ENCODE data around the gene SLC39A2.

SLC39A2 gene

DNA sequence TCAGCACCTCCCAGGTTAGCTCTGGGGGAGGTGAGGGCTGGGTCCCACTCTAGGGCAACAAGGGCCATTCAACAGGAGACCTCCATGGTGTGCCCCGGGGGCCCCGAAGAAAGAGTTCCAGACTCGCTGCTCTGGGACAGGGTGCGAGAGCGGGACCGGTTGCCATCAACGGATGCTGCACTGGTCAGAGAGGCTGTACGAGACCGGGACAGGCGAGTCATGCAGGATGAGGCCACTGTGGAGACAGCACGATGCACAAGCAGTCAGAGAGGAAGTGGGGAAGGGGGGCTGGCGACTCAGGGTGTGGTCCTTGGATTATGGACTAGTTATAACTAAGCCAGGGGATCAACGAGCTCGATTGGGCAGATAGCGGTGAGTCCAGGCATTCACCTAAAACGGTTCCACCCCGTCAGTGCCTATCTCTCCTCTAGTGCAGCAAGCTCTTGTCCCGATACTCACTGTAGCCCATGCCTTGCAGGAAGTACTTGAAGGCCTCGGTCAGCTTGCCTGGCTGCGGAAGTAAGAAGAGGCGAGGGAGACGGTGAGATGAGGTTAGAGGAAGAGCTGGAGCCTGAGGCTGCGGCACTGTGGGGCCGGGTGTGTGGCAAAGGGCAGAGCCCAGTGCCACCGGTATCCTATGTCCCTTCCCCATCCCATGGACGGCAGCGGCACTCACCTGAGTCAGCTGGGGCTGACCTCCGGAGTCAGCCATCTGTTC is 18.6 kb downstream of the SLC39A2 start:
- TF ChIP-seq, protein P1, sequence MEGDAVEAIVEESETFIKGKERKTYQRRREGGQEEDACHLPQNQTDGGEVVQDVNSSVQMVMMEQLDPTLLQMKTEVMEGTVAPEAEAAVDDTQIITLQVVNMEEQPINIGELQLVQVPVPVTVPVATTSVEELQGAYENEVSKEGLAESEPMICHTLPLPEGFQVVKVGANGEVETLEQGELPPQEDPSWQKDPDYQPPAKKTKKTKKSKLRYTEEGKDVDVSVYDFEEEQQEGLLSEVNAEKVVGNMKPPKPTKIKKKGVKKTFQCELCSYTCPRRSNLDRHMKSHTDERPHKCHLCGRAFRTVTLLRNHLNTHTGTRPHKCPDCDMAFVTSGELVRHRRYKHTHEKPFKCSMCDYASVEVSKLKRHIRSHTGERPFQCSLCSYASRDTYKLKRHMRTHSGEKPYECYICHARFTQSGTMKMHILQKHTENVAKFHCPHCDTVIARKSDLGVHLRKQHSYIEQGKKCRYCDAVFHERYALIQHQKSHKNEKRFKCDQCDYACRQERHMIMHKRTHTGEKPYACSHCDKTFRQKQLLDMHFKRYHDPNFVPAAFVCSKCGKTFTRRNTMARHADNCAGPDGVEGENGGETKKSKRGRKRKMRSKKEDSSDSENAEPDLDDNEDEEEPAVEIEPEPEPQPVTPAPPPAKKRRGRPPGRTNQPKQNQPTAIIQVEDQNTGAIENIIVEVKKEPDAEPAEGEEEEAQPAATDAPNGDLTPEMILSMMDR (IDR thresholded peaks at IDR 0.05; ENCODE audit: control extremely low read depth, extremely low read depth, low read depth, missing control alignments) = no peak
- CTCF ChIA-PET = interaction anchor here (1.0 to 13.5 kb wide), 9 partner anchors 9 to 88 kb away, joined by 3 to 218 read pairs (median 6); partner anchors contain the start of genes SLC39A2 and TMEM253
- DNase-seq (ENCODE audit: extremely low spot score) = no peak
- POLR2A ChIA-PET = no interaction called here

DNA sequence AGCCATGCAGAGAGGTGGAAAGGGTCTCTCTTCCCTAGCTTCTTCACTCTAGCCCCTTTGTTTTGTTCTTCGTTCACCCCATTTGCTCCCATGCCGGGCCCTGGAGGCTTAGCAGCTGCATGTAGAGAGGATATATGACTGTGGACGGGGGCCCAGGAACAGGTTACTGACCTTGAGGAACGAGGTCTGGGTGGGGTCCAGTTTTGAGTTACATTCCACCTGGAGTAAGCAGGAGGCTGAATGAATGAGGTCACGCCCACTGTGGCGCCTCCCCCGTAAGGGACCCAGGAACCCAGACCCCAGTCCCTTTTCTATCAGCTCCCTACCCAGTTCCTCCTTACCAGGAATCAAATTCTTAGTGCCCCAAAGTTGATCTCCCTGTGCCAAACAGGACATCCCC is 19.2 kb downstream of the SLC39A2 start:
- TF ChIP-seq, protein P1 (IDR thresholded peaks at IDR 0.05; ENCODE audit: control extremely low read depth, extremely low read depth, low read depth, missing control alignments) = no peak
- no peak for DNase-seq (ENCODE audit: extremely low spot score)
- POLR2A ChIA-PET = no interaction called here
- CTCF ChIA-PET = interaction anchor here (1.0 to 13.5 kb wide), 8 partner anchors 8 to 87 kb away, joined by 3 to 218 read pairs (median 5); partner anchors contain the start of genes SLC39A2 and TMEM253

DNA sequence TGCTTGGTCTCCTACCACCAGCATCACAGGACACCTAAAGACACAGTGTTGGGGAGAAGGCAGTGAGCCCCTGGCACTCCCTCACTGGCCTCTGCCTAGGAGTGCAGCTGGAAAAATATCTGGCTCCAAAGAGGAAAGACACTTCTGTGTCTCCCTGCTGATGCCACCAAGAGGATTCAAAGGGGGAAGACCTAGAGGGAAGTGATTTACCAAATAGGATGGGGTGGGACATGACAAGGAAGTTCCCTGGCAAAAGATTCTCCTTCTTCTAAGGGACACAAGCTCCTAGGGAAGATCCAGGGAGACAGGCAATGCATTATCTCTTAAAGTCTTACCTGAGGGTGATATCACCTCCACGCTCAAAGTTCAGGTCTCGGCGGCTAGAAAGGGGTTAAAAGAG is 19.7 kb downstream of the SLC39A2 start:
- no peak for DNase-seq (ENCODE audit: extremely low spot score)
- ChIA-PET POLR2A (no interaction called here), CTCF (interaction anchor here (1.1 to 13.5 kb wide), 9 partner anchors 9 to 87 kb away, joined by 4 to 218 read pairs (median 5); partner anchors contain the start of gene TMEM253)
- TF ChIP-seq, protein P1 (IDR thresholded peaks at IDR 0.05; ENCODE audit: control extremely low read depth, extremely low read depth, low read depth, missing control alignments) = no peak

DNA sequence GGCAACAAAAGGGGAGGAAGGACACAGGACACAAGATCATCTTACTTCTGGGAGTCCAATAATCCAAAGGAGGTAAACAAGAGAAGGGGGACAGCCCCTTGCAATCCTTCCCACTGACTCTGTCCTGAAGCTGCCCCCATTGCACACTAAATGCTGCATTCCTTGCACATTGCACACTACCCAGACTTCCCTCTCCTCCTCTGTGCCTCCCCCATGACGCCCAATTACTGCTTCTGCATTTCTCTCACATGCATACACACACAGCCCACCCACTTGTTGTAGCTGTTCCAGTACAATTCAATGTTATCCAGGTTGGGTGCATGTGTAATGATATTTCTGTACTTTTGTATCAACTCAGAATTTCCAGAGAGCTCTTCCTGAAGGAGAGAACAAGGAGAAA is 20.3 kb downstream of the SLC39A2 start:
- DNase-seq (ENCODE audit: extremely low spot score) = no peak
- TF ChIP-seq, protein P1 (IDR thresholded peaks at IDR 0.05; ENCODE audit: control extremely low read depth, extremely low read depth, low read depth, missing control alignments) = no peak
- ChIA-PET CTCF (interaction anchor here (1.0 to 13.5 kb wide), 9 partner anchors 8 to 86 kb away, joined by 3 to 218 read pairs (median 4); partner anchors contain the start of gene TMEM253), POLR2A (no interaction called here)

DNA sequence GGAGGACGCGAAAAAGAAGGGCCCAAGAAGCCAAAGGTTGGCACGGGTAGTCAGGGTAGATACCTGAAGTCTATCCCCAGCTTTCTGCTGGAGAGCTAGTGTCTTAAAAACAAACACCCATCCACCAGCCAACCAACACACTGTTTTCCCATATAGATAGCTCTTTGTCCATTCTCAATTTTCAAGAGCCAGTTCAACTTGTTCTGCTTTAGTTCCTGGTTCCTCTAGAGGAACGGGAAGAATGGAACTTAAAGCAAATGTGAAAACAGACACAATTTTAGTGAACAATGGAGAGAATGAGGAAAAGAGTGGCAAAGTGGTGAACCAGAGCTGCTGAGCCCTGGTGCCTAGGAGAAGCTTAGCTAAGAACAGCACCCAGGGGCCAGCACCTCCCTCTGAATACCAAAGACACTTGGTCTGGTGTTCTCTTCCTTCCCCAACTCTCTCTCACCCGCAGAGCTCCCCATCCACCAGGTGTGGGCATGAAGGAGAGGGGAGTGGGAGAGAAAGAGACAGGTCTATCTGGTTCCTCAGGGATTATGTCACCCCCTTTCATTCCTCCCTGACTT is 22.0 kb downstream of the SLC39A2 start:
- TF ChIP-seq, protein P1 (IDR thresholded peaks at IDR 0.05; ENCODE audit: control extremely low read depth, extremely low read depth, low read depth, missing control alignments) = no peak
- ChIA-PET CTCF (interaction anchor here (1.6 to 13.5 kb wide), 4 partner anchors 16 to 84 kb away, joined by 5 to 218 read pairs (median 106); partner anchors contain the start of gene TMEM253), POLR2A (no interaction called here)
- no peak for DNase-seq (ENCODE audit: extremely low spot score)

DNA sequence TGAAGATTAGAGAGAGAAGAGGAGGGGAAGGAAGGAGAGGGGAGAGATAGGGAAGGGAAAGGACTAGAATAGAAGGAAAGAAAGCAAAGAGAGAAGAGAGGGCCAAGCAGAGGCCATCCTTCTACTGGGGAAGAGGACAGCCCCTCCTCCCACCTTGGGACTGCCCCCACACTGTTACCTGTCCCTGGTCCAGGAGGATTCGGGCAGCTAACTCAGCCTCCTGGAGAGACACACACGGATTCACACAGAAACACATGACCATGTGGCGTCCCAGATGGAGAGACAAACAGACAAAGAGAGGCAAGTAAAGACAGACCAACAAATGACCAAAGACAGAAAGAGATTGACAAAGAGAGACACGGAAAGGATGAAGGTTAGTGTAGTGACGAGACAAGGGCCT is 23.6 kb downstream of the SLC39A2 start:
- TF ChIP-seq, protein P1 (IDR thresholded peaks at IDR 0.05; ENCODE audit: control extremely low read depth, extremely low read depth, low read depth, missing control alignments) = no peak
- no peak for DNase-seq (ENCODE audit: extremely low spot score)
- ChIA-PET CTCF (interaction anchor here (1.8 to 2.0 kb wide), 2 partner anchors 9 to 17 kb away, joined by 8 to 21 read pairs; no protein-coding TSS in a partner anchor), POLR2A (interaction anchor here (0.7 kb wide), 1 partner anchor 287 kb away, joined by 7 read pairs; no protein-coding TSS in a partner anchor)

Data from GM10248 (cell line).